Measurements from ENCODE around the gene MLLT6. TPM values are rescaled to one million over a fixed set of nuclear protein-coding genes. Genes with fewer than 3 reads are reported as not detected.

MLLT6 gene
- total and polyA plus RNA-seq, 2 of the 13 experiments (the other 11 are each of a cell fraction or from before 2014, with no cell fraction given): 50.7 to 69.5 TPM

DNA sequence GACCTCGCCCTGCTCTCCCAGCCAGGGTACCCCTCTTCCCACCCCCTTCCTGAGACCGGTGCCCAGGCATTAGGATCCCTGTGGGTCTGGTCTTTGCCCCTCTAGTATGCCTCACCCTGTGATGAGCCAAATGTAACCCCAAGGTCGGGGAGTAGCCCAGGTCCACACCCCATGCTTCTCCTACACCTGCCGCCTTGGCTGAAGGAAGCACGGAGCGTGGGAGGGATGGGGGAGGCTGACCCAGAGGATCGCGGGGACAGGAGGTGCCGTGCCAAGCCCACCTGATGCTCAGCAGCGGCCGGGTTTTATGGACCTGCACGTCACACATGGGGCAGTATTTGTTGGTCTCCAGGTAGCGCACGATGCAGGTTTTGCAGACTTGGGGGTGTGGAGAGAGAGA lies 34.2 kb downstream of the MLLT6 start:
- DNase-seq (ENCODE audit: low spot score) (no peak), FAIRE-seq (no peak), ATAC-seq (no peak)
- intact Hi-C loops (cut with micrococcal nuclease; ENCODE audit: unreplicated experiment): no loop called here
- no peak overlapping the region for H3K27ac ChIP-seq (ENCODE audit: extremely low read length, insufficient read depth, low read length)
- no peak overlapping the region for H3K4me3 ChIP-seq (replicated peaks in 1 of 3; ENCODE audit: insufficient read depth in 1 of 3, low read depth in 2 of 3, low read length in 3 of 3)
- peaks cover 30 to 58% of the 10 kb centered on the region in 2 experiments for H3K36me3 ChIP-seq (replicated peaks in 1 of 2; ENCODE audit: control insufficient read depth in 1 of 2, insufficient read depth in 2 of 2, low read length in 2 of 2)
- H3K79me2 ChIP-seq (ENCODE audit: insufficient read depth, low read length): peaks cover 47% of the 10 kb centered on the region
- no peak for TF ChIP-seq FIP1L1 (IDR thresholded peaks at IDR 0.05; ENCODE audit: borderline replicate concordance, insufficient read depth, low read depth, low read length)
- TF ChIP-seq ZNF44 (CRISPR knock-in tag; IDR thresholded peaks at IDR 0.05): no peak
- TF ChIP-seq TAF1 (CRISPR knock-in tag; IDR thresholded peaks at IDR 0.05): no peak
- TF ChIP-seq AGO2 (optimal IDR thresholded peaks at IDR 0.05; ENCODE audit: low read depth, low read length): peak; percentile 12
- H3K27me3 ChIP-seq (ENCODE audit: control insufficient read depth in 1 of 2, insufficient read depth in 2 of 2, low read length in 2 of 2): no peaks in the 10 kb centered on the region
- H2AFZ ChIP-seq (ENCODE audit: low read length): no peak overlapping the region
- no peak overlapping the region for H3K4me2 ChIP-seq (ENCODE audit: low read depth, low read length)
- peaks cover 38% of the 10 kb centered on the region for H4K20me1 ChIP-seq (ENCODE audit: insufficient read depth, low read length)
- no TSS peak for BruUV-seq (replicated peaks)
- in situ Hi-C loops (cut with HindIII; ENCODE audit: extremely low pct_ligation_motif_present, low pct_unique_long_range_greater_than_20kb): no loop called here
- H3K9me3 ChIP-seq (ENCODE audit: low read length): no peaks in the 10 kb centered on the region
- ChIA-PET CTCF (ENCODE audit: low intra/inter-chr PET ratio, low total read pairs) (no interaction called here), POLR2A (no interaction called here)
- WGBS (ENCODE audit: low lambda C conversion rate): 93% methylated on average over 14 of the region's 14 CpGs
- no peak overlapping the region for H3K9ac ChIP-seq (ENCODE audit: insufficient read depth, low read depth, low read length)
- peaks cover 41% of the 10 kb centered on the region for H3K4me1 ChIP-seq (ENCODE audit: insufficient read depth, low read length)

DNA sequence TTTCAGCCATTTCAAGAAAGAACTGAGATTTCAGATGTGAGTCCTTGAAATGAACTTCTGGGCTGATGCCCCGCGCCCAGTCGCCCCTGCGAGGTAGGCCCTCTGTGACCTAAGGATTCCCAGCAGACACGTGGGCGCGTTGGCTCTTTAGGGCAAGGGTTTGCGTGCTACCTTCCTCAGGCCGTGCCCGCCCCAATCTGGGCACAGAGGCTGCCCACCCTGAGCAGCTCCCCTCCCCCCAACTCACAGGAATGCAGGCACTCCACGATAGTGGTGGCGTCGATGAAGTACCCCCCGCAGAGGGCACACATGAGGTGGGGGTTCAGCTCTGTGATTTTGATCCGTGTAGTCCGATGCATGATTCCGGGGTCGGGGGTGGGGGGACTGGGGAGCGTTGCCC lies 35.0 kb downstream of the MLLT6 start:
- CTCF ChIA-PET (ENCODE audit: low intra/inter-chr PET ratio, low total read pairs): no interaction called here
- Histone ChIP-seq H3K4me1 (ENCODE audit: insufficient read depth, low read length) (peaks cover 43% of the 10 kb centered on the region), H2AFZ (ENCODE audit: low read length) (no peak overlapping the region), H3K27me3 (ENCODE audit: control insufficient read depth in 1 of 2, insufficient read depth in 2 of 2, low read length in 2 of 2) (no peaks in the 10 kb centered on the region), H3K9ac (ENCODE audit: insufficient read depth, low read depth, low read length) (no peak overlapping the region), H3K36me3 (replicated peaks in 1 of 2; ENCODE audit: control insufficient read depth in 1 of 2, insufficient read depth in 2 of 2, low read length in 2 of 2) (peaks cover 30 to 58% of the 10 kb centered on the region in 2 experiments), H4K20me1 (ENCODE audit: insufficient read depth, low read length) (peaks cover 36% of the 10 kb centered on the region), H3K27ac (ENCODE audit: extremely low read length, insufficient read depth, low read length) (no peak overlapping the region), H3K9me3 (ENCODE audit: low read length) (no peaks in the 10 kb centered on the region), H3K79me2 (ENCODE audit: insufficient read depth, low read length) (peaks cover 54% of the 10 kb centered on the region), H3K4me3 (replicated peaks in 1 of 3; ENCODE audit: insufficient read depth in 1 of 3, low read depth in 2 of 3, low read length in 3 of 3) (no peak overlapping the region), H3K4me2 (ENCODE audit: low read depth, low read length) (no peak overlapping the region)
- intact Hi-C loops (cut with micrococcal nuclease; ENCODE audit: unreplicated experiment): no loop called here
- ATAC-seq (no peak), FAIRE-seq (no peak), DNase-seq (ENCODE audit: low spot score) (no peak)
- no TSS peak for BruUV-seq (replicated peaks)
- 98% methylated on average over 19 of the region's 19 CpGs for WGBS (ENCODE audit: low lambda C conversion rate)
- in situ Hi-C loops (cut with HindIII; ENCODE audit: extremely low pct_ligation_motif_present, low pct_unique_long_range_greater_than_20kb): no loop called here
- POLR2A ChIA-PET: no interaction called here
- no peak for TF ChIP-seq ZFP62 (CRISPR knock-in tag; IDR thresholded peaks at IDR 0.05)
- TF ChIP-seq CHD4 (IDR thresholded peaks at IDR 0.05; ENCODE audit: borderline replicate concordance, low read length): no peak
- TF ChIP-seq, protein P1, sequence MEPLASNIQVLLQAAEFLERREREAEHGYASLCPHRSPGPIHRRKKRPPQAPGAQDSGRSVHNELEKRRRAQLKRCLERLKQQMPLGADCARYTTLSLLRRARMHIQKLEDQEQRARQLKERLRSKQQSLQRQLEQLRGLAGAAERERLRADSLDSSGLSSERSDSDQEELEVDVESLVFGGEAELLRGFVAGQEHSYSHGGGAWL (CRISPR knock-in tag; IDR thresholded peaks at IDR 0.05): no peak
- no peak for TF ChIP-seq LCORL (IDR thresholded peaks at IDR 0.05)
- TF ChIP-seq LCORL (CRISPR knock-in tag; IDR thresholded peaks at IDR 0.05): no peak
- TF ChIP-seq GTF2F1 (IDR thresholded peaks at IDR 0.05; ENCODE audit: low read length): no peak
- no peak for TF ChIP-seq KAT2B (IDR thresholded peaks at IDR 0.05; ENCODE audit: borderline replicate concordance, low read depth, low read length)
- no peak for TF ChIP-seq SP4 (CRISPR knock-in tag; IDR thresholded peaks at IDR 0.05)
- no peak for TF ChIP-seq ZNF678 (CRISPR knock-in tag; IDR thresholded peaks at IDR 0.05)
- no peak for TF ChIP-seq ZNF572 (CRISPR knock-in tag; IDR thresholded peaks at IDR 0.05)
- no peak for TF ChIP-seq NFKB2 (CRISPR knock-in tag; IDR thresholded peaks at IDR 0.05; ENCODE audit: borderline replicate concordance)
- no peak for TF ChIP-seq SAP130 (CRISPR knock-in tag; IDR thresholded peaks at IDR 0.05; ENCODE audit: low read depth)
- no peak for TF ChIP-seq TBP (CRISPR knock-in tag; IDR thresholded peaks at IDR 0.05)
- no peak for TF ChIP-seq NCOA5 (CRISPR knock-in tag; IDR thresholded peaks at IDR 0.05)
- TF ChIP-seq, protein P2, sequence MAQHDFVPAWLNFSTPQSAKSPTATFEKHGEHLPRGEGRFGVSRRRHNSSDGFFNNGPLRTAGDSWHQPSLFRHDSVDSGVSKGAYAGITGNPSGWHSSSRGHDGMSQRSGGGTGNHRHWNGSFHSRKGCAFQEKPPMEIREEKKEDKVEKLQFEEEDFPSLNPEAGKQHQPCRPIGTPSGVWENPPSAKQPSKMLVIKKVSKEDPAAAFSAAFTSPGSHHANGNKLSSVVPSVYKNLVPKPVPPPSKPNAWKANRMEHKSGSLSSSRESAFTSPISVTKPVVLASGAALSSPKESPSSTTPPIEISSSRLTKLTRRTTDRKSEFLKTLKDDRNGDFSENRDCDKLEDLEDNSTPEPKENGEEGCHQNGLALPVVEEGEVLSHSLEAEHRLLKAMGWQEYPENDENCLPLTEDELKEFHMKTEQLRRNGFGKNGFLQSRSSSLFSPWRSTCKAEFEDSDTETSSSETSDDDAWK (CRISPR knock-in tag; IDR thresholded peaks at IDR 0.05): no peak
- no peak for TF ChIP-seq ZNF235 (CRISPR knock-in tag; IDR thresholded peaks at IDR 0.05; ENCODE audit: borderline replicate concordance)
- no peak for TF ChIP-seq SAFB2 (CRISPR knock-in tag; IDR thresholded peaks at IDR 0.05; ENCODE audit: borderline replicate concordance, low read depth)

Measured in HepG2 (cell line).